Transverse colon (tissue), 4 donors: ENCODE data around the gene UACA. TPM values are rescaled to one million over a fixed set of nuclear protein-coding genes. Genes with fewer than 3 reads are reported as not detected.

ENCODE experiments used
- DNase-seq: peaks from one replicate; pipeline ENCODE4 v3.0.0-alpha.2; 2019
- H3K27ac ChIP-seq, 4 donors: fragments of 200-600 bp; sonication (generic); 2 replicates each; pipeline ENCODE4 v1.5.1; 2016 to 2018; ENCODE audit warnings: inconsistent platforms in 4 of 4
- H3K27me3 ChIP-seq: fragments of 200-600 bp; sonication (generic); 2 replicates; pipeline ENCODE4 v1.5.1; 2017; ENCODE audit warnings: inconsistent platforms
- H3K36me3 ChIP-seq, 4 donors: fragments of 200-600 bp; sonication (generic); 2 replicates each; pipeline ENCODE4 v1.5.1; 2017 to 2019; ENCODE audit warnings: inconsistent platforms in 4 of 4
- H3K4me1 ChIP-seq, 4 donors: fragments of 200-600 bp; sonication (generic); 2 replicates each; pipeline ENCODE4 v1.5.1; 2017 to 2020; ENCODE audit warnings: inconsistent platforms in 4 of 4
- H3K4me3 ChIP-seq, 4 donors: fragments of 200-600 bp; sonication (generic); 1 replicate in 1 of 4; 2 replicates in 3 of 4; pipeline versions ENCODE4 v1.5.1 to v1.6.1; 2017 to 2019; ENCODE audit warnings: inconsistent platforms in 4 of 4
- H3K9me3 ChIP-seq, 2 donors: fragments of 200-600 bp; sonication (generic); 2 replicates each; pipeline ENCODE4 v1.5.1; 2017 to 2019; ENCODE audit warnings: inconsistent platforms in 2 of 2
- EP300 ChIP-seq: sonication (generic); formaldehyde crosslinking; IDR thresholded peaks from one replicate; pipeline ENCODE4 v1.6.1; 2017; ENCODE audit warnings: antibody characterized with exemption, low read depth
- POLR2A ChIP-seq: fragments of 450-650 bp; IDR thresholded peaks from one replicate; pipeline ENCODE4 v1.6.1; 2016; ENCODE audit warnings: antibody characterized with exemption, mild to moderate bottlenecking, moderate library complexity
- POLR2AphosphoS5 ChIP-seq, 3 donors: sonication (generic); formaldehyde crosslinking; IDR thresholded peaks; one replicate each; pipeline ENCODE4 v1.6.1; 2016; ENCODE audit warnings: antibody characterized with exemption in 3 of 3
- WGBS, 2 donors: methylation state at CpG; one replicate each; pipeline ENCODE4 v1.1.5; 2018; ENCODE audit warnings: low coverage in 1 of 2; 5-methylcytosine and 5-hydroxymethylcytosine counted together
- in situ Hi-C, 4 donors: fragments of 200-750 bp; cut with MboI; loops; one replicate each; pipeline versions ENCODE4 v1.15.0 to v1.15.1; 2017; ENCODE audit warnings: low sequenced_read_pairs in 3 of 4, low pct_ligation_motif_present in 1 of 4, low pct_unique_long_range_greater_than_20kb in 1 of 4
- intact Hi-C: fragments of 100-400 bp; cut with DNase I; formaldehyde crosslinking; loops from one replicate; pipeline ENCODE4 v1.15.1; 2023; ENCODE audit warnings: low total_unique reads
- total RNA-seq, 4 donors: library from RNA; depleted of rRNA; stranded (reverse); fragments of >200 nt; gene quantifications; one replicate each; pipeline ENCODE4 v1.1.0, GENCODE V29; 2016
- TF ChIP-seq, protein P1 (sequence below), 5 experiments: fragments of 200-600 bp in 3 of 5; fragments of 450-650 bp in 2 of 5; sonication (generic) in 3 of 5; IDR thresholded peaks; 1 replicate in 2 of 5; 2 replicates in 3 of 5; pipeline ENCODE4 v1.5.1; 2016 to 2017; ENCODE audit warnings: antibody characterized with exemption in 5 of 5, inconsistent platforms in 3 of 5, mild to moderate bottlenecking in 2 of 5, moderate library complexity in 1 of 5

Gene UACA
- total RNA-seq, 4 donors from 2014 or later = 19.5 to 90.5 (median 40.8) TPM

GRCh38 chr15:70627322-70627721, 136.0 kb downstream of the UACA start:
- DNase-seq = no peak
- H3K27me3 ChIP-seq = no peaks in the 10 kb centered on the region
- no peak overlapping the region for H3K27ac ChIP-seq
- TF ChIP-seq, protein P1, sequence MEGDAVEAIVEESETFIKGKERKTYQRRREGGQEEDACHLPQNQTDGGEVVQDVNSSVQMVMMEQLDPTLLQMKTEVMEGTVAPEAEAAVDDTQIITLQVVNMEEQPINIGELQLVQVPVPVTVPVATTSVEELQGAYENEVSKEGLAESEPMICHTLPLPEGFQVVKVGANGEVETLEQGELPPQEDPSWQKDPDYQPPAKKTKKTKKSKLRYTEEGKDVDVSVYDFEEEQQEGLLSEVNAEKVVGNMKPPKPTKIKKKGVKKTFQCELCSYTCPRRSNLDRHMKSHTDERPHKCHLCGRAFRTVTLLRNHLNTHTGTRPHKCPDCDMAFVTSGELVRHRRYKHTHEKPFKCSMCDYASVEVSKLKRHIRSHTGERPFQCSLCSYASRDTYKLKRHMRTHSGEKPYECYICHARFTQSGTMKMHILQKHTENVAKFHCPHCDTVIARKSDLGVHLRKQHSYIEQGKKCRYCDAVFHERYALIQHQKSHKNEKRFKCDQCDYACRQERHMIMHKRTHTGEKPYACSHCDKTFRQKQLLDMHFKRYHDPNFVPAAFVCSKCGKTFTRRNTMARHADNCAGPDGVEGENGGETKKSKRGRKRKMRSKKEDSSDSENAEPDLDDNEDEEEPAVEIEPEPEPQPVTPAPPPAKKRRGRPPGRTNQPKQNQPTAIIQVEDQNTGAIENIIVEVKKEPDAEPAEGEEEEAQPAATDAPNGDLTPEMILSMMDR (IDR thresholded peaks at IDR 0.05) = no peak
- TF ChIP-seq POLR2AphosphoS5 (IDR thresholded peaks at IDR 0.05) (no peak), POLR2A (no peak), EP300 (no peak)
- intact Hi-C loops (no loop called here), in situ Hi-C loops (no loop called here)
- peaks cover 11 to 13% of the 10 kb centered on the region in 2 donors for H3K9me3 ChIP-seq
- 75 to 84% methylated on average over 3 to 7 of the region's 7 CpGs for WGBS, 2 donors
- no peak overlapping the region for H3K4me3 ChIP-seq
- no peaks in the 10 kb centered on the region for H3K4me1 ChIP-seq
- H3K36me3 ChIP-seq = no peaks in the 10 kb centered on the region

- no peak for DNase-seq
- H3K4me3 ChIP-seq = no peak overlapping the region
- no peak for TF ChIP-seq POLR2A
- TF ChIP-seq POLR2AphosphoS5 (IDR thresholded peaks at IDR 0.05) = no peak
- TF ChIP-seq, protein P1 (IDR thresholded peaks at IDR 0.05) = no peak
- no peak for TF ChIP-seq EP300
- in situ Hi-C loops = no loop called here
- WGBS, 2 donors = 35 to 48% methylated on average over 3 of the region's 3 CpGs
- intact Hi-C loops = no loop called here
- no peaks in the 10 kb centered on the region for H3K27me3 ChIP-seq
- H3K27ac ChIP-seq = no peak overlapping the region
- peaks cover 16% of the 10 kb centered on the region in 2 donors for H3K9me3 ChIP-seq
- no peaks in the 10 kb centered on the region for H3K36me3 ChIP-seq
- no peaks in the 10 kb centered on the region for H3K4me1 ChIP-seq
Observed at GRCh38 chr15:70625438-70625837, 137.9 kb downstream of the UACA start.

- Histone ChIP-seq H3K9me3 (peaks cover 16% of the 10 kb centered on the region in 2 donors), H3K27ac (no peak overlapping the region), H3K27me3 (no peaks in the 10 kb centered on the region), H3K4me1 (no peaks in the 10 kb centered on the region), H3K4me3 (no peak overlapping the region), H3K36me3 (no peaks in the 10 kb centered on the region)
- no peak for DNase-seq
- intact Hi-C loops = no loop called here
- TF ChIP-seq EP300 (no peak), POLR2A (no peak), POLR2AphosphoS5 (IDR thresholded peaks at IDR 0.05) (no peak)
- TF ChIP-seq, protein P1 (IDR thresholded peaks at IDR 0.05) = no peak
- in situ Hi-C loops = no loop called here
Observed at GRCh38 chr15:70625011-70625410, 138.3 kb downstream of the UACA start.

DNA sequence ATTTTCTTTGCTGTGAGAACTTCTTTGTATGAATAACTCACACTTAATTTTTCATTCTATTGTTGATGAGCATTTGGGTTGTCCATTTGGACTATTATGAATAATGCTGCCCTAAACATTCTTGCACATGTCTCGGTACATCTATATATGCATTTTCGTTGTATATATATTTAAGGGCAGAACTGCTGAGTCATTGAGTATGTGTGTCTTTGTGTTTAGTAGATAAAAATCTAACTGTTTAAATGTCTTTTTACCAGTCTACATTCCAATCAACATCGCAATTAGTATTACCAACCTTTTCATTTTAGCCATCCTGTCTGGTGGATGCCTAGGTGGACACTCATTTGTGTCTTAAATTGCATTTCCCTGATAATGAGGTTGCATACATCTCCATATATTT, 144.4 kb downstream of the UACA start:
- TF ChIP-seq POLR2AphosphoS5 (IDR thresholded peaks at IDR 0.05) (no peak), POLR2A (no peak), EP300 (no peak)
- TF ChIP-seq, protein P1 (IDR thresholded peaks at IDR 0.05) = no peak
- 90 to 93% methylated on average over 3 of the region's 3 CpGs for WGBS, 2 donors
- in situ Hi-C loops = no loop called here
- Histone ChIP-seq H3K9me3 (peaks cover 16% of the 10 kb centered on the region in 2 donors), H3K4me1 (no peaks in the 10 kb centered on the region), H3K27ac (no peak overlapping the region), H3K4me3 (no peak overlapping the region), H3K36me3 (no peaks in the 10 kb centered on the region), H3K27me3 (no peaks in the 10 kb centered on the region)
- intact Hi-C loops = no loop called here
- no peak for DNase-seq
